K562 (cell line): Measurements from ENCODE around the gene BNIP2. TPM values are rescaled to one million over a fixed set of nuclear protein-coding genes. Genes with fewer than 3 reads are reported as not detected.

Source experiments
- ARID2 ChIP-seq: fragments of 450-650 bp; IDR thresholded peaks from 2 replicates; pipeline ENCODE4 v1.6.1; 2017; ENCODE audit warnings: antibody characterized with exemption, mild to moderate bottlenecking
- BCOR ChIP-seq: fragments of 450-650 bp; IDR thresholded peaks from 2 replicates; pipeline ENCODE4 v1.6.1; 2016
- CREM ChIP-seq: IDR thresholded peaks from 2 replicates; pipeline ENCODE4 v1.6.1; 2014; ENCODE audit warnings: antibody characterized with exemption, low read depth
- FOXJ2 ChIP-seq: fragments of 200-800 bp; sonication (Bioruptor generic); IDR thresholded peaks from 2 replicates; pipeline ENCODE4 v1.6.1; 2016; ENCODE audit warnings: missing genetic modification characterization, missing compliant biosample characterization
- GABPB2 ChIP-seq: fragments of 250-450 bp; sonication (Bioruptor Pico); conservative IDR thresholded peaks from 2 replicates; pipeline ENCODE4 v1.5.1; 2021; ENCODE audit warnings: mild to moderate bottlenecking
- HDGF ChIP-seq: fragments of 450-650 bp; IDR thresholded peaks from 2 replicates; pipeline ENCODE4 v1.6.1; 2016
- HNRNPLL ChIP-seq: fragments of 200-400 bp; formaldehyde crosslinking; IDR thresholded peaks from 2 replicates; pipeline ENCODE4 v1.6.1; 2017; ENCODE audit warnings: low read length, low read depth, mild to moderate bottlenecking; ENCODE audit not compliant: poor library complexity, severe bottlenecking
- KDM4B ChIP-seq, 2 experiments: fragments of 450-650 bp in 1 of 2; sonication (generic) in 1 of 2; IDR thresholded peaks; 2 replicates each; pipeline ENCODE4 v1.6.1; 2016 to 2017; ENCODE audit warnings: borderline replicate concordance in 2 of 2, antibody characterized with exemption in 1 of 2, low read depth in 1 of 2, mild to moderate bottlenecking in 1 of 2
- LEF1 ChIP-seq: fragments of 450-650 bp; IDR thresholded peaks from 2 replicates; pipeline ENCODE4 v1.6.1; 2016; ENCODE audit warnings: mild to moderate bottlenecking
- NFIX ChIP-seq: fragments of 250-450 bp; sonication (Bioruptor Pico); IDR thresholded peaks from 2 replicates; pipeline ENCODE4 v1.4.0; 2020; ENCODE audit warnings: low read depth, mild to moderate bottlenecking, moderate library complexity
- NR0B1 ChIP-seq: fragments of 450-650 bp; IDR thresholded peaks from one replicate; pipeline ENCODE4 v1.6.1; 2018; ENCODE audit warnings: mild to moderate bottlenecking, moderate library complexity; ENCODE audit not compliant: partially characterized antibody
- NR2F6 ChIP-seq: fragments of 450-650 bp; formaldehyde crosslinking; IDR thresholded peaks from 2 replicates; pipeline ENCODE4 v1.4.0; 2020; ENCODE audit warnings: mild to moderate bottlenecking
- PML ChIP-seq: IDR thresholded peaks from 2 replicates; pipeline ENCODE4 v1.6.1; 2012; ENCODE audit warnings: low read length, inconsistent platforms
- POLR2AphosphoS2 ChIP-seq: IDR thresholded peaks from 2 replicates; pipeline ENCODE4 v1.6.1; 2012; ENCODE audit warnings: low read length, improper control_type of control experiment
- PTRF ChIP-seq: fragments of 450-650 bp; IDR thresholded peaks from 2 replicates; pipeline ENCODE4 v1.6.1; 2016; ENCODE audit warnings: mild to moderate bottlenecking, missing genetic modification characterization, missing compliant biosample characterization
- RAD51 ChIP-seq: fragments of 450-650 bp; IDR thresholded peaks from 2 replicates; pipeline ENCODE4 v1.7.1; 2016; ENCODE audit warnings: low read depth, mild to moderate bottlenecking, borderline replicate concordance
- SAFB ChIP-seq: fragments of 200-400 bp; formaldehyde crosslinking; IDR thresholded peaks from 2 replicates; pipeline ENCODE4 v1.6.1; 2017; ENCODE audit warnings: low read depth, low read length, borderline replicate concordance
- SMAD3 ChIP-seq: fragments of 450-650 bp; formaldehyde crosslinking; conservative IDR thresholded peaks from 2 replicates; pipeline ENCODE4 v1.4.0; 2020; ENCODE audit warnings: mild to moderate bottlenecking
- TAF7 ChIP-seq: fragments of 450-650 bp; IDR thresholded peaks from 2 replicates; pipeline ENCODE4 v1.6.1; 2016; ENCODE audit warnings: missing genetic modification characterization, missing compliant biosample characterization
- TFAM ChIP-seq: fragments of 250-450 bp; sonication (Bioruptor Pico); conservative IDR thresholded peaks from 2 replicates; pipeline ENCODE4 v1.5.0; 2021; ENCODE audit warnings: mild to moderate bottlenecking, moderate library complexity
- USF2 ChIP-seq: sonication (generic); formaldehyde crosslinking; IDR thresholded peaks from 2 replicates; pipeline ENCODE4 v1.5.0; 2020; ENCODE audit warnings: missing genetic modification reagents
- XRCC3 ChIP-seq: fragments of 450-650 bp; IDR thresholded peaks from 2 replicates; pipeline ENCODE4 v1.6.1; 2017; ENCODE audit warnings: mild to moderate bottlenecking, moderate library complexity
- ZC3H8 ChIP-seq: fragments of 450-650 bp; IDR thresholded peaks from 2 replicates; pipeline ENCODE4 v1.6.1; 2017
- ZFP36 ChIP-seq: fragments of 150-350 bp; IDR thresholded peaks from 2 replicates; pipeline ENCODE4 v1.6.1; 2018; ENCODE audit warnings: low read length, low read depth; ENCODE audit not compliant: partially characterized antibody
- ZNF23 ChIP-seq: fragments of 250-450 bp; sonication (Bioruptor Pico); IDR thresholded peaks from 2 replicates; pipeline ENCODE4 v1.4.0; 2020; ENCODE audit warnings: mild to moderate bottlenecking
- ZNF76 ChIP-seq: fragments of 250-450 bp; sonication (Bioruptor Pico); IDR thresholded peaks from 2 replicates; pipeline ENCODE4 v1.4.0; 2020; ENCODE audit warnings: mild to moderate bottlenecking, moderate library complexity, borderline replicate concordance
- polyA plus RNA-seq, 8 experiments: library from polyadenylated mRNA; depleted of rRNA in 4 of 8; stranded (reverse) in 5 of 8; unstranded in 3 of 8; fragments of >200 nt; fragmentation: Nextera tagmentation in 2 of 8; fragmentation: Illumina TruSeq in 1 of 8; extraction: Ambion mirVana in 2 of 8; extraction: Trizol in 1 of 8; gene quantifications; 2 replicates each; pipeline versions ENCODE4 v1.2.1 to v1.2.3, GENCODE V29; 2011 to 2014; ENCODE audit warnings: inconsistent platforms in 1 of 8, missing spikeins in 1 of 8
- total RNA-seq, 7 experiments: library from RNA; depleted of rRNA in 6 of 7; stranded (reverse); fragments of >200 nt in 6 of 7; fragmentation: Illumina TruSeq in 2 of 7; extraction: Trizol in 2 of 7; gene quantifications; 2 replicates each; pipeline versions ENCODE4 v1.2.1 to v1.2.3, GENCODE V29; 2011 to 2021; ENCODE audit warnings: low replicate concordance in 1 of 7
- TF ChIP-seq, protein P1 (sequence below): fragments of 450-650 bp; IDR thresholded peaks from 2 replicates; pipeline ENCODE4 v1.7.0; 2016; ENCODE audit warnings: borderline replicate concordance
- TF ChIP-seq, protein P2 (sequence below): fragments of 250-450 bp; sonication (Bioruptor Pico); IDR thresholded peaks from 2 replicates; pipeline ENCODE4 v1.5.0; 2020; ENCODE audit warnings: mild to moderate bottlenecking

Gene BNIP2
- total and polyA plus RNA-seq, 9 of the 15 experiments (the other 6 are each of a cell fraction or from before 2014, with no cell fraction given), result 19.6 to 88.0 (median 52.5) TPM

- TF ChIP-seq, protein P1, sequence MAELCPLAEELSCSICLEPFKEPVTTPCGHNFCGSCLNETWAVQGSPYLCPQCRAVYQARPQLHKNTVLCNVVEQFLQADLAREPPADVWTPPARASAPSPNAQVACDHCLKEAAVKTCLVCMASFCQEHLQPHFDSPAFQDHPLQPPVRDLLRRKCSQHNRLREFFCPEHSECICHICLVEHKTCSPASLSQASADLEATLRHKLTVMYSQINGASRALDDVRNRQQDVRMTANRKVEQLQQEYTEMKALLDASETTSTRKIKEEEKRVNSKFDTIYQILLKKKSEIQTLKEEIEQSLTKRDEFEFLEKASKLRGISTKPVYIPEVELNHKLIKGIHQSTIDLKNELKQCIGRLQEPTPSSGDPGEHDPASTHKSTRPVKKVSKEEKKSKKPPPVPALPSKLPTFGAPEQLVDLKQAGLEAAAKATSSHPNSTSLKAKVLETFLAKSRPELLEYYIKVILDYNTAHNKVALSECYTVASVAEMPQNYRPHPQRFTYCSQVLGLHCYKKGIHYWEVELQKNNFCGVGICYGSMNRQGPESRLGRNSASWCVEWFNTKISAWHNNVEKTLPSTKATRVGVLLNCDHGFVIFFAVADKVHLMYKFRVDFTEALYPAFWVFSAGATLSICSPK, result no peak
- TF ChIP-seq PML (no peak; the same call in 1 of the 2 replicates), RAD51 (no peak), GABPB2 (CRISPR knock-in tag) (no peak), TFAM (no peak), POLR2AphosphoS2 (no peak), XRCC3 (no peak), PTRF (tag) (no peak), KDM4B (IDR thresholded peaks at IDR 0.05; ENCODE audit: borderline replicate concordance in 2 of 2, low read depth in 1 of 2) (no peak), USF2 (CRISPR knock-in tag) (no peak), ZC3H8 (no peak), ZNF23 (no peak), LEF1 (0 out of 2 replicates have a peak, but pooled peaks have one; percentile 19), ARID2 (no peak), HNRNPLL (no peak), HDGF (no peak), CREM (no peak; the same call in 1 of the 2 replicates), SAFB (no peak), NFIX (no peak), NR2F6 (no peak), ZNF76 (CRISPR knock-in tag) (no peak), FOXJ2 (no peak; the same call in 1 of the 2 replicates), TAF7 (no peak), NR0B1 (no peak), SMAD3 (no peak), BCOR (no peak), ZFP36 (no peak)
- TF ChIP-seq, protein P2, sequence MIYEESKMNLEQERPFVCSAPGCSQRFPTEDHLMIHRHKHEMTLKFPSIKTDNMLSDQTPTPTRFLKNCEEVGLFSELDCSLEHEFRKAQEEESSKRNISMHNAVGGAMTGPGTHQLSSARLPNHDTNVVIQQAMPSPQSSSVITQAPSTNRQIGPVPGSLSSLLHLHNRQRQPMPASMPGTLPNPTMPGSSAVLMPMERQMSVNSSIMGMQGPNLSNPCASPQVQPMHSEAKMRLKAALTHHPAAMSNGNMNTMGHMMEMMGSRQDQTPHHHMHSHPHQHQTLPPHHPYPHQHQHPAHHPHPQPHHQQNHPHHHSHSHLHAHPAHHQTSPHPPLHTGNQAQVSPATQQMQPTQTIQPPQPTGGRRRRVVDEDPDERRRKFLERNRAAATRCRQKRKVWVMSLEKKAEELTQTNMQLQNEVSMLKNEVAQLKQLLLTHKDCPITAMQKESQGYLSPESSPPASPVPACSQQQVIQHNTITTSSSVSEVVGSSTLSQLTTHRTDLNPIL (CRISPR knock-in tag), result no peak
Observed at GRCh38 chr15:59689626-59690236, 611 bp upstream of the BNIP2 start (continued).
